ENCODE measurements around the gene CAPZB.

Gene CAPZB

GRCh38 chr1:19388980-19389379 is 96.4 kb downstream of the CAPZB start:
- DNase-seq (ENCODE audit: insufficient read length, low spot score) (no peak), FAIRE-seq (no peak)
- TF ChIP-seq PAX5 (IDR thresholded peaks at IDR 0.05; ENCODE audit: insufficient read depth, low read length, severe bottlenecking), result no peak

- TF ChIP-seq POLR2A (IDR thresholded peaks at IDR 0.05; ENCODE audit: low read depth, low read length), result no peak
- no peak for DNase-seq (ENCODE audit: insufficient read length, low spot score)
- no peak for FAIRE-seq
Measured at GRCh38 chr1:19387045-19387467, 98.3 kb downstream of the CAPZB start.

- FAIRE-seq (no peak), DNase-seq (ENCODE audit: insufficient read length, low spot score) (no peak)
Measured at GRCh38 chr1:19385869-19386591, 99.3 kb downstream of the CAPZB start.

GRCh38 chr1:19385221-19385620 is 100.1 kb downstream of the CAPZB start:
- FAIRE-seq (no peak), DNase-seq (ENCODE audit: insufficient read length, low spot score) (no peak)
- TF ChIP-seq PAX5 (IDR thresholded peaks at IDR 0.05; ENCODE audit: insufficient read depth, low read length, severe bottlenecking) (no peak), POLR2A (IDR thresholded peaks at IDR 0.05; ENCODE audit: low read depth, low read length) (no peak), TAF1 (IDR thresholded peaks at IDR 0.05; ENCODE audit: low read depth, low read length) (no peak), SPI1 (IDR thresholded peaks at IDR 0.05; ENCODE audit: low read depth, low read length) (no peak), POLR2AphosphoS5 (IDR thresholded peaks at IDR 0.05; ENCODE audit: low read depth, low read length) (no peak)

More at GRCh38 chr1:19385869-19386591, 99.3 kb downstream of the CAPZB start:
- no peak for TF ChIP-seq PAX5 (IDR thresholded peaks at IDR 0.05; ENCODE audit: insufficient read depth, low read length, severe bottlenecking)
- no peak for TF ChIP-seq POU2F2 (IDR thresholded peaks at IDR 0.05; ENCODE audit: low read depth, low read length)
- TF ChIP-seq POLR2A (IDR thresholded peaks at IDR 0.05; ENCODE audit: low read depth, low read length), result no peak
- TF ChIP-seq POLR2AphosphoS5 (IDR thresholded peaks at IDR 0.05; ENCODE audit: low read depth, low read length), result no peak
- no peak for TF ChIP-seq TAF1 (IDR thresholded peaks at IDR 0.05; ENCODE audit: low read depth, low read length)
- no peak for TF ChIP-seq SPI1 (IDR thresholded peaks at IDR 0.05; ENCODE audit: low read depth, low read length)

GRCh38 chr1:19384772-19385187 is 100.6 kb downstream of the CAPZB start:
- FAIRE-seq, result no peak
- DNase-seq (ENCODE audit: insufficient read length, low spot score), result no peak
- TF ChIP-seq TAF1 (IDR thresholded peaks at IDR 0.05; ENCODE audit: low read depth, low read length), result no peak
- no peak for TF ChIP-seq POU2F2 (IDR thresholded peaks at IDR 0.05; ENCODE audit: low read depth, low read length)
- no peak for TF ChIP-seq SPI1 (IDR thresholded peaks at IDR 0.05; ENCODE audit: low read depth, low read length)
- TF ChIP-seq POLR2AphosphoS5 (IDR thresholded peaks at IDR 0.05; ENCODE audit: low read depth, low read length), result no peak
- TF ChIP-seq POLR2A (IDR thresholded peaks at IDR 0.05; ENCODE audit: low read depth, low read length), result no peak
- no peak for TF ChIP-seq PAX5 (IDR thresholded peaks at IDR 0.05; ENCODE audit: insufficient read depth, low read length, severe bottlenecking)

GRCh38 chr1:19384113-19384512 is 101.2 kb downstream of the CAPZB start:
- FAIRE-seq (no peak), DNase-seq (ENCODE audit: insufficient read length, low spot score) (no peak)
- TF ChIP-seq POU2F2 (IDR thresholded peaks at IDR 0.05; ENCODE audit: low read depth, low read length), result no peak
- TF ChIP-seq POLR2A (IDR thresholded peaks at IDR 0.05; ENCODE audit: low read depth, low read length), result no peak
- TF ChIP-seq TAF1 (IDR thresholded peaks at IDR 0.05; ENCODE audit: low read depth, low read length), result no peak
- TF ChIP-seq SPI1 (IDR thresholded peaks at IDR 0.05; ENCODE audit: low read depth, low read length), result no peak
- no peak for TF ChIP-seq PAX5 (IDR thresholded peaks at IDR 0.05; ENCODE audit: insufficient read depth, low read length, severe bottlenecking)
- TF ChIP-seq POLR2AphosphoS5 (IDR thresholded peaks at IDR 0.05; ENCODE audit: low read depth, low read length), result no peak

GRCh38 chr1:19382222-19382621 is 103.1 kb downstream of the CAPZB start:
- DNase-seq (ENCODE audit: insufficient read length, low spot score) (no peak), FAIRE-seq (no peak)
- TF ChIP-seq POLR2A (IDR thresholded peaks at IDR 0.05; ENCODE audit: low read depth, low read length), result no peak
- TF ChIP-seq TAF1 (IDR thresholded peaks at IDR 0.05; ENCODE audit: low read depth, low read length), result no peak
- TF ChIP-seq POU2F2 (IDR thresholded peaks at IDR 0.05; ENCODE audit: low read depth, low read length), result no peak
- no peak for TF ChIP-seq PAX5 (IDR thresholded peaks at IDR 0.05; ENCODE audit: insufficient read depth, low read length, severe bottlenecking)
- no peak for TF ChIP-seq SPI1 (IDR thresholded peaks at IDR 0.05; ENCODE audit: low read depth, low read length)
- no peak for TF ChIP-seq POLR2AphosphoS5 (IDR thresholded peaks at IDR 0.05; ENCODE audit: low read depth, low read length)

- DNase-seq (ENCODE audit: insufficient read length, low spot score) (no peak), FAIRE-seq (no peak)
- TF ChIP-seq POLR2AphosphoS5 (IDR thresholded peaks at IDR 0.05; ENCODE audit: low read depth, low read length), result no peak
- no peak for TF ChIP-seq POU2F2 (IDR thresholded peaks at IDR 0.05; ENCODE audit: low read depth, low read length)
- TF ChIP-seq POLR2A (IDR thresholded peaks at IDR 0.05; ENCODE audit: low read depth, low read length), result no peak
- TF ChIP-seq PAX5 (IDR thresholded peaks at IDR 0.05; ENCODE audit: insufficient read depth, low read length, severe bottlenecking), result no peak
- no peak for TF ChIP-seq SPI1 (IDR thresholded peaks at IDR 0.05; ENCODE audit: low read depth, low read length)
- TF ChIP-seq TAF1 (IDR thresholded peaks at IDR 0.05; ENCODE audit: low read depth, low read length), result no peak
Measured at GRCh38 chr1:19381261-19381660, 104.1 kb downstream of the CAPZB start.

GRCh38 chr1:19377812-19378718 is 107.3 kb downstream of the CAPZB start:
- DNase-seq (ENCODE audit: insufficient read length, low spot score) (no peak), FAIRE-seq (no peak)
- no peak for TF ChIP-seq PAX5 (IDR thresholded peaks at IDR 0.05; ENCODE audit: insufficient read depth, low read length, severe bottlenecking)
- TF ChIP-seq POLR2AphosphoS5 (IDR thresholded peaks at IDR 0.05; ENCODE audit: low read depth, low read length), result no peak
- TF ChIP-seq POU2F2 (IDR thresholded peaks at IDR 0.05; ENCODE audit: low read depth, low read length), result no peak
- TF ChIP-seq TAF1 (IDR thresholded peaks at IDR 0.05; ENCODE audit: low read depth, low read length), result no peak
- TF ChIP-seq POLR2A (IDR thresholded peaks at IDR 0.05; ENCODE audit: low read depth, low read length), result no peak
- TF ChIP-seq SPI1 (IDR thresholded peaks at IDR 0.05; ENCODE audit: low read depth, low read length), result no peak
